Bronchial epithelial cell (primary cell): ENCODE measurements around the gene TP53BP1. TPM values are rescaled to one million over a fixed set of nuclear protein-coding genes. Genes with fewer than 3 reads are reported as not detected.
A peak's percentile ranks its signal among the peaks of the same experiment; 100 is the strongest.
"Not testable (repeated sequence)": the region's sequence is repeated elsewhere in the genome, so short reads cannot be mapped to it uniquely, and the experiment has no call there.

ENCODE experiments used
- DNase-seq: peaks from one replicate; pipeline ENCODE4 v3.0.0-alpha.2; 2010; ENCODE audit warnings: low read depth
- FAIRE-seq: peaks from 2 replicates; lab custom pipeline; 2011; peaks lifted over from hg19 to GRCh38; lab: Jason Lieb, UNC
- H3K27me3 ChIP-seq: 2 replicates; pipeline ENCODE4 v1.5.1; 2011; ENCODE audit warnings: low read length; ENCODE audit not compliant: control insufficient read depth, insufficient read depth
- H3K36me3 ChIP-seq: 2 replicates; pipeline ENCODE4 v1.5.1; 2011; ENCODE audit warnings: low read length; ENCODE audit not compliant: control insufficient read depth, insufficient read depth
- H3K4me3 ChIP-seq: 2 replicates; pipeline ENCODE4 v1.5.1; 2011; ENCODE audit warnings: mild to moderate bottlenecking, low read depth, low read length, control low read depth
- CTCF ChIP-seq: IDR thresholded peaks from 2 replicates; pipeline ENCODE4 v1.5.1; 2011; ENCODE audit warnings: mild to moderate bottlenecking, moderate library complexity, low read length, control low read depth, inconsistent platforms; ENCODE audit not compliant: insufficient read depth, severe bottlenecking
- total RNA-seq: library from RNA; depleted of rRNA; stranded (reverse); fragments of >200 nt; gene quantifications from 2 replicates; pipeline ENCODE4 v1.2.1, GENCODE V29; 2014

The TP53BP1 gene
- total RNA-seq, 1 donor from 2014 or later, result 28.7 TPM

- TF ChIP-seq CTCF, result no peak
- no peak overlapping the region for H3K4me3 ChIP-seq
- no peaks in the 10 kb centered on the region for H3K27me3 ChIP-seq
- no peak for DNase-seq
- H3K36me3 ChIP-seq, result peaks cover 17% of the 10 kb centered on the region
- no peak for FAIRE-seq
These were observed 86.8 kb downstream of the TP53BP1 start for GRCh38 chr15:43406189-43406588.

GRCh38 chr15:43404130-43404529 is 88.8 kb downstream of the TP53BP1 start:
- no peak for DNase-seq
- Histone ChIP-seq H3K27me3 (no peaks in the 10 kb centered on the region), H3K4me3 (no peak overlapping the region), H3K36me3 (peaks cover 20% of the 10 kb centered on the region)
- no peak for FAIRE-seq
- no peak for TF ChIP-seq CTCF

- peaks cover 20% of the 10 kb centered on the region for H3K36me3 ChIP-seq
- DNase-seq, result no peak
- H3K4me3 ChIP-seq, result no peak overlapping the region
- no peaks in the 10 kb centered on the region for H3K27me3 ChIP-seq
- no peak for TF ChIP-seq CTCF
- FAIRE-seq, result no peak
These were observed 89.3 kb downstream of the TP53BP1 start for GRCh38 chr15:43403616-43404015.

GRCh38 chr15:43402255-43402654 is 90.7 kb downstream of the TP53BP1 start:
- Histone ChIP-seq H3K4me3 (no peak overlapping the region), H3K36me3 (peaks cover 18% of the 10 kb centered on the region), H3K27me3 (no peaks in the 10 kb centered on the region)
- no peak for DNase-seq
- FAIRE-seq, result no peak
- no peak for TF ChIP-seq CTCF

- FAIRE-seq, H3K36me3 ChIP-seq, DNase-seq, H3K4me3 ChIP-seq, H3K27me3 ChIP-seq: not testable (repeated sequence)
These were observed 99.4 kb downstream of the TP53BP1 start for GRCh38 chr15:43393592-43393991.

GRCh38 chr15:43390723-43391122 is 102.2 kb downstream of the TP53BP1 start:
- Histone ChIP-seq H3K36me3 (peaks cover 7% of the 10 kb centered on the region), H3K27me3 (no peaks in the 10 kb centered on the region), H3K4me3 (no peak overlapping the region)
- peak; percentile 15 for DNase-seq
- FAIRE-seq, result no peak
- TF ChIP-seq CTCF, result no peak
